ENCODE measurements around the gene ZC3H10.
"Not testable (repeated sequence)": the region's sequence is repeated elsewhere in the genome, so short reads cannot be mapped to it uniquely, and the experiment has no call there.

ZC3H10 gene

DNA sequence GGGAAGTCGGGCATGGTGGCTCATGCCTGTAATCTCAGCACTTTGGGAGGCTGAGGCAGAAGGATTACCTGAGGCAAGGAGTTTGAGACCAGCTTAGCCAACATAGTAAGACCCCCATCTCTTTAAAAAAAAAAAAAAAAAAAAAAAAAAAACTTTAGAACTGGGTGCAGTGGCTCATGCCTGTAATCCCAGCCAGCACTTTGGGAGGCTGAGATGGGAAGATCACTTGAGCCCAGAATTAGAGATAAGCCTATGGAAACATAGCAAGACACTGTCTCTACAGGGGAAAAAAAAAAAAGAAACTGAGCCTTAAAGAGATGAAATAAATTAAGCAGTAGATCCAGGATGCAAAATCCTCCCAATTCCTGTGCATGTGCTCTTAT lies 15.4 kb upstream of the ZC3H10 start:
- DNase-seq (ENCODE audit: low read depth in 2 of 2) = no peak

- no peak for DNase-seq (ENCODE audit: low read depth in 2 of 2)
Measured at GRCh38 chr12:56103066-56103711, 14.9 kb upstream of the ZC3H10 start.

DNA sequence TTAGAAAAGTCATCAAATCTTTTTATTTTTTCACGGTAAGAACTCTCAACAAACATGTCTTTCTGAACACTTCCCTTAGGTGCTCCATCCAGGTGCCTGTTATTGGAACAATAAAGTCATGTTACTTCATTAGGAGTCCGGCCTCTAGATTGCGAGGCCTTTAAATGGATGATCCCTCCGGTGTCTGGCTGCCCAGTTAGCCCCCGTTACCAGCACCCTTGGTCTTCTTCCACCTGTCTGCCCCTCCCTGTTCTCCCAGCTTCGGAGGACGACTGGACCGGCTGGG lies 14.3 kb upstream of the ZC3H10 start:
- no peak for DNase-seq (ENCODE audit: low read depth in 2 of 2)

DNA sequence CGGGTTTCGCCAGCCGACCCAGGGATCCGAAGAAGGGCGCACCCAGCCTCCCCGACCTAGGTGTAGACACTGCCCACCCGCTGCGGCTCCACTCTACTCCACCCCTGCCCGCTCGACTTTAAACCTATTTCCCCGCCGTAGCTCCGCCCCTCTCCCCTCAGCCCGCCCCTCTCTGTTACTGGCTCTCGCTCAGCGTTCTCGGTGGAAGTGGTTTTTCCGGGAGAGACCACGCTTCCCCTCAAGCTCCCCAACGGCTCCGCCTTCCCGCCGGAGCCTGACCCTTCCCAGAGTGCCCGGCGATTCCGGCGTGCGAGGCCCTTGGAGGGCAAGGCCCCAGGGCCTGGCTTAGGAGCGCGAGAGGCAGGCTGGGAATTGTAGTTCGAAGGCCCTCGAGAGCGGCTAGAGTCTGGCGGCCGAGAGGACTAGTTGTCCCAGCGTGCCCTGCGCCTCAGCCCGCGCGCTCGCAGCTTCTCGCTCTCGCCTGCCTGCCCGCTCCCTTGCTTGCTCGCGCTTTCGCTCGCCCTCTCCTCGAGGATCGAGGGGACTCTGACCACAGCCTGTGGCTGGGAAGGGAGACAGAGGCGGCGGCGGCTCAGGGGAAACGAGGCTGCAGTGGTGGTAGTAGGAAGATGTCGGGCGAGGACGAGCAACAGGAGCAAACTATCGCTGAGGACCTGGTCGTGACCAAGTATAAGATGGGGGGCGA lies 13.8 kb upstream of the ZC3H10 start, which contains the start of gene PA2G4:
Gene PA2G4, plus strand, starts transcription at position 451 of the 706 bp plus-strand sequence. Its CDS starts 179 bp downstream, at position 630.
- DNase-seq (ENCODE audit: low read depth in 2 of 2) = peak; percentile 95 to 97

- DNase-seq (ENCODE audit: low read depth in 2 of 2) = no peak
Measured at GRCh38 chr12:56104815-56105608, 13.1 kb upstream of the ZC3H10 start.

GRCh38 chr12:56105609-56105902 lies 12.5 kb upstream of the ZC3H10 start:
- no peak for DNase-seq (ENCODE audit: low read depth in 2 of 2)

- no peak for DNase-seq (ENCODE audit: low read depth in 2 of 2)
Measured at GRCh38 chr12:56107242-56107641, 10.8 kb upstream of the ZC3H10 start.

- DNase-seq (ENCODE audit: low read depth in 2 of 2) = no peak
Measured at GRCh38 chr12:56110571-56110970, 7.5 kb upstream of the ZC3H10 start.

- no peak for DNase-seq (ENCODE audit: low read depth in 2 of 2)
Measured at GRCh38 chr12:56114084-56114483, 4.0 kb upstream of the ZC3H10 start.

- DNase-seq (ENCODE audit: low read depth in 2 of 2) = no peak
Measured at GRCh38 chr12:56115329-56115728, 2.7 kb upstream of the ZC3H10 start.

- DNase-seq (ENCODE audit: low read depth in 2 of 2) = peak; percentile 80 to 81
Measured at GRCh38 chr12:56116267-56117081, 1.6 kb upstream of the ZC3H10 start, which contains the start of gene RPL41. Gene RPL41 (plus strand): TSS chr12:56116633.

GRCh38 chr12:56117082-56117706 lies 872 bp upstream of the ZC3H10 start:
- DNase-seq (ENCODE audit: low read depth in 2 of 2) = not testable (repeated sequence)

DNA sequence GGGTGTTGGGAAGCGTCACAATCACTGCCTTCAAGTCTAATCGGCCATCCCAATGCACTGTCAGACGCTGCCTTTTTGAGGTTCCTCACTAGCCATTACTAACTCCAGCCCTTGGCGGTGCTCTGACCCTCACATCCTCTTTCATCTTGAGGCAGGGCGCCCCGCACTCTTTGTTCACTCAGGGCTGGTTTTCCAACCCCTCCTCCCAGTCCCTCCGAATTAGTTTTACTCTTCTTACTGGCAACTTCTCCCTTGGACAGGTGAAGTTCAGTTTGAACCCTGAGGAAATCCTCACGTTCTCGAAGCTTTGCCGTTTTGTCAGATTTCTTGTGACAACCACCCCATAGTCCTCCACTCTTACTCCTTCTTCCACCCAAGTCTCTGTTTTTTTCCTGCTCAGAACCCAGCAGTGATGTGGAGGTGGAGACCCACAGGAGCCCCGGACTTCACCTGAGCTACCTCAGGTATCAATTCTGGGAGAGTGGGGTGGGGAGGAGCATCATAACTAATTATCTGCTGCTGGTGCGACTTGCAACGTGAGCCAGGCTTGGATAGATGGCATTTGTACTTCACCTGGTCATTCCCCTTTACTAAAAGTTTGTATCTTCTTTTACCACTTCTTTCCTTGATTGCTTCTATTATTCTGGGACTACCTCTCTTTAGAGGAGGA lies 757 bp downstream of the ZC3H10 start:
- no peak for DNase-seq (ENCODE audit: low read depth in 2 of 2)

DNA sequence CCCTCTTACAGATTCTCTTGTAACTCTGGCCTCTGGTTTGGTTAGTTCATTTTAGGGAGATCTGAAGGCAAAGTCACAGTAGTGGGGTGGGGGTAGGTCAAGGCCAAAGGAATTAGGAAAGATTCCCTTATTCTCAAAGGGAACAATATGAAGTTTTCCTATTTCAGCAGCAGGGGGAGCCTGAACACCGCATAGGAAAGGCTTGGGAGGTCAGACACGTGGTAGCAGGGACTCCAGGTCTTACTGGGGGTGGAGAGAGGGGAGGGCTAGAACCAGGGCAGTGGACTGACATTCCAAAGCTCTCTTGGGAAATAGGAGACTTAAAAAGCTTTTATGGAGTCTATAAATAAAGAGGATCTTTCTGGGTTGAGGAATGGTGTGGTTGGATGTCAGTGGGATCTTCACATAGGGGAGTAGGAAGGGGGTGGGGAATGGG lies 1.3 kb downstream of the ZC3H10 start:
- peak; percentile 74 to 80 for DNase-seq (ENCODE audit: low read depth in 2 of 2)

DNA sequence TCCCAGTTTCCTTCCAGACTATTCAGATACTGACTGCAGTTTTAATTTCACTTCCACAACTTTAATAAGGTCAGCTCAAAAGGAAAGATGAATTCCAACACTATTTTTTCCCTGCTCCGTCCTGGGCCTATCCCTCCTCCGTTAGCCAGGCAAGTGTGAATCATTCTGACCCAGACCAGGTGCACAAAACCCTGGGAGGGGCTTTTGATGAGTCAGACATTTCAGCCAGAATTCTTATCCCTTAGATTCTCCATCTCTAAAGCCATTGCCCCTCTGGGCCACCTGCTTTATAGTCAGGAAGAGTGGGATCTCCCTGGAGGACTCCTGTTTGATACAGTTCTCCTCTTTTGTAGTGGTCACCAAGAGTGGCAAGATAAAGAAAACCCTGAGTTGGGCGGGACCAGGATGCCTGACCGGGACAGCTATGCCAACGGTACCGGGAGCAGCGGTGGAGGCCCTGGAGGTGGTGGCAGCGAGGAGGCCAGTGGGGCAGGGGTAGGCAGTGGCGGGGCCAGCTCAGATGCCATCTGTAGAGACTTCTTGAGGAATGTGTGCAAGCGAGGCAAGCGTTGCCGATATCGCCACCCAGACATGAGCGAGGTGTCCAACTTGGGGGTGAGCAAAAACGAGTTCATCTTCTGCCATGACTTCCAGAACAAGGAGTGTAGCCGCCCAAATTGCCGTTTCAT lies 2.2 kb downstream of the ZC3H10 start:
- DNase-seq (ENCODE audit: low read depth in 2 of 2) = no peak

DNA sequence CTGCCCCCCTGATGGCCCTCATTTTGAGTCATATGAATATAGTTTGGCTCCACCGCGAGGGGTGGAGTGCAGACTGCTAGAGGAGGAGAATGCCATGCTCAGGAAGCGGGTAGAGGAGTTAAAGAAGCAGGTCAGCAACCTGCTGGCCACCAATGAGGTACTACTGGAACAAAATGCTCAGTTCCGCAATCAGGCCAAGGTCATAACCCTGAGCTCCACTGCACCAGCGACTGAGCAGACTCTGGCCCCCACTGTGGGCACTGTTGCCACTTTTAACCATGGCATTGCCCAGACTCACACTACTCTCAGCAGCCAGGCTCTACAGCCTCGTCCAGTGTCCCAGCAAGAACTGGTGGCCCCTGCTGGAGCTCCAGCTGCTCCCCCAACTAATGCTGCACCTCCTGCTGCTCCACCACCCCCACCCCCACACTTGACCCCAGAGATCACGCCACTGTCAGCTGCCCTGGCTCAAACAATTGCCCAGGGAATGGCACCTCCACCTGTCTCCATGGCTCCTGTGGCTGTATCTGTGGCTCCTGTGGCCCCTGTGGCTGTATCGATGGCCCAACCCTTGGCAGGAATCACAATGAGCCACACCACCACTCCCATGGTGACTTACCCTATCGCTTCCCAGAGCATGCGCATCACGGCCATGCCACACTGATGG lies 3.3 kb downstream of the ZC3H10 start:
- DNase-seq (ENCODE audit: low read depth in 2 of 2) = no peak

DNA sequence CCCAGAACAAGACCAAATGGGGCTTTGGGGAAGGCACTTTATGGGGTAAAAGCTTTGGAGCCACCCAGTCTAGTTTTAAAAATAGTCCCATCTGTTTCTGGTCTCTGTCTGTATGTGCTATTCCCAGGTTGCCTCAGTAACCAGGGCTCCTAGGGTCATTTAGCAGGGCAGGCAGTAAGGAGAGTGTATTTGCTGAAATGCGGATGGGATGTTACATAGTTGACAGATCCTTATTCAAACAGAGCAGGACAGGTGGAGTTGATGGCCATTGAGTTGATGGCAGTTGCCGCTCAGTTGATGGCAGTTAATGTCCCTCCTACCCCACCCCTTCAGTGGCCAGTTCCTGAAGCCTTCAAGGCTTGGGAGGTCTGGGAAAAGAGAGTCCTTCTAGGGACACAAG lies 4.6 kb downstream of the ZC3H10 start:
- no peak for DNase-seq (ENCODE audit: low read depth in 2 of 2)

GRCh38 chr12:56124133-56124532 lies 6.1 kb downstream of the ZC3H10 start:
- no peak for DNase-seq (ENCODE audit: low read depth in 2 of 2)

GRCh38 chr12:56126732-56127239 lies 8.7 kb downstream of the ZC3H10 start:
- DNase-seq (ENCODE audit: low read depth in 2 of 2) = no peak

DNA sequence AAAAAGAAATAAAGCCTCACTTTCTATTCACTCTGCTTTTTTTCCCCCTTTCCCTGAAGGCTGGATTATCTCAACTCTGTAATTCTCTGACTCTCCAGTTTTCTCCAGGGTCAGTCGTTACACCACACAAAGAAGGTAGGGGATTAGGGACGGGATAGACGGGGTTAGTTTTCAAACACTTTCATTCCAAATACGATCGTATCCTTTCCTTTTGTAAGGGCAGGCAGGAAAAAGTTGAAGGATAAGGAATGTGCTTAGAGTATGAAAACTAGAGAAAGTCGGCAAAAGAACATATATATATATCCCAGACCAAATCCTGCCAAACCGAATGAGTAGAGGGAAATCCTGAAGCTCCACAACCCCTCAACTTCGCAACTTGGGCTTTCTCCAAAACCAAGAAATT lies 9.4 kb downstream of the ZC3H10 start:
- no peak for DNase-seq (ENCODE audit: low read depth in 2 of 2)

All from fibroblast of skin of left biceps (primary cell).